ENCODE results near the gene DAPK2. TPM values are rescaled to one million over a fixed set of nuclear protein-coding genes. Genes with fewer than 3 reads are reported as not detected.

DAPK2 gene
- 2.2 to 4.7 TPM (median 3.9 TPM) in 5 replicates for total RNA-seq (2022; extraction: Qiagen RNA extraction)

DNA sequence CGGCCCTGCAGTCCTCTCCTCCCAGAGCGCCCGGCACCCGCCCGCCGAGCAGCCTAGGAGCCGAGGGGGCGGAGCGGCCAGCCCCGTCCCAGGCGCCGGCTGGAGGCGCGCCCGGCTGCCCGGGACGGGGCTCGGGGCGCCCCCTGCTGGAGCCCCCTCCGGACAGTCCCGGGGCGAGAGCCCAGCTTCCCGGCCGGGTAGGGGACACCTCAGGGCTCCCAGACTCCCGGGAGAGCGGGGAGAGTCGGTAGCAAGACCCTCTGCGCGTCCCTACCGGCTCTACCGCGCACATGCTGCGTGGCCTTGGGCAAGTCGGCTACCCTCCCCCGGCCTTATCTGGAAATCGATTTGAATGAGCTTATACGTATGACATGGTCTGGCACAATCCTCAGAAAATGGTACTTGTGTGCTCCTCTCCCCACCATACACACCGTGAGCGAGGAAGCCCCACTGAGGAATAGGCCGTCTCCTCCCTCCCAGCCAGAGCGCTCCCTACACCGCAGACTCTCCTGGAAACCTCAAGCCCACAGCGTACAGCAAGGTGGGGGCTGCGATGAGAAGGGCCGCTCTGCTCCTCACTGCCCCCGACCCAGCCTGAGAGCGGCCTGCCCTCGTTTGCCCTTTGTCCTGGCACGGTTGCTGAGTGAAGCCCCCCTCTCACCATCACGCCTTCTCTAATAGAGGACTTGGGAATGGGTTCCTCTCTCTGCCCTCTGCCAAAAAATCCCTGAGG lies at the start of gene DAPK2:
Gene DAPK2, minus strand, starts transcription at position 65 of the 733 bp plus-strand sequence. CDS start 6,224 bp downstream, outside the sequence.

GRCh38 chr15:64093627-64094417 lies 47.5 kb upstream of the DAPK2 start, which contains the start of gene CIAO2A:
TSS of gene CIAO2A (minus strand) at chr15:64093838. CDS start at chr15:64093768, 70 bp downstream.

Other genes starting within 250 kb of the DAPK2 start
- gene HERC1, start 212.5 kb downstream of the DAPK2 start, total RNA-seq (2022; extraction: Qiagen RNA extraction): 18.4 to 27.7 TPM (median 23.8 TPM) in 5 replicates
- 106 to 179 TPM (median 114 TPM) in 5 replicates for gene CIAO2A, start 47.4 kb upstream of the DAPK2 start, total RNA-seq (2022; extraction: Qiagen RNA extraction)
- 69.9 to 77.4 TPM (median 74.3 TPM) in 5 replicates for gene SNX1, start 49.5 kb upstream of the DAPK2 start, total RNA-seq (2022; extraction: Qiagen RNA extraction)
- 0.50 to 1.3 TPM (median 0.74 TPM) in 5 replicates for gene SNX22, start 105.2 kb upstream of the DAPK2 start, total RNA-seq (2022; extraction: Qiagen RNA extraction)
- gene PPIB, start 116.5 kb upstream of the DAPK2 start, total RNA-seq (2022; extraction: Qiagen RNA extraction): 762 to 818 TPM (median 790 TPM) in 5 replicates

All from A549 treated with dexamethasone at 1 μM for 4 hours (cell line).